SK-N-SH treated with all-trans-retinoic acid at 6 μM for 48 hours (cell line): ENCODE measurements around the gene PIGX.

ENCODE experiments used
- ATAC-seq: fragments of 200-7000 bp; cut with Tn5 transposase; 3 replicates; pipeline ENCODE4 v1.9.1; 2020; ENCODE audit warnings: mild to moderate bottlenecking, moderate library complexity
- ARNTL ChIP-seq: fragments of 450-650 bp; formaldehyde crosslinking; IDR thresholded peaks from 2 replicates; pipeline ENCODE4 v1.5.0; 2020; ENCODE audit warnings: low read depth, mild to moderate bottlenecking, moderate library complexity, borderline replicate concordance
- BACH2 ChIP-seq: fragments of 250-450 bp; sonication (Bioruptor Pico); IDR thresholded peaks from 2 replicates; pipeline ENCODE4 v1.9.0; 2021; ENCODE audit warnings: mild to moderate bottlenecking, borderline replicate concordance
- CREB5 ChIP-seq: fragments of 250-450 bp; sonication (Bioruptor Pico); IDR thresholded peaks from 2 replicates; pipeline ENCODE4 v1.5.1; 2020; ENCODE audit warnings: low read depth, mild to moderate bottlenecking, moderate library complexity
- CSDC2 ChIP-seq: fragments of 250-450 bp; sonication (Bioruptor Pico); IDR thresholded peaks from 2 replicates; pipeline ENCODE4 v1.5.0; 2020; ENCODE audit warnings: mild to moderate bottlenecking, moderate library complexity
- CSRNP3 ChIP-seq: fragments of 250-450 bp; sonication (Bioruptor Pico); IDR thresholded peaks from 2 replicates; pipeline ENCODE4 v1.5.1; 2021; ENCODE audit warnings: mild to moderate bottlenecking, moderate library complexity
- ESRRG ChIP-seq: fragments of 250-450 bp; sonication (Bioruptor Pico); IDR thresholded peaks from 2 replicates; pipeline ENCODE4 v1.6.1; 2021; ENCODE audit warnings: mild to moderate bottlenecking
- ISL1 ChIP-seq: fragments of 250-450 bp; sonication (Bioruptor Pico); IDR thresholded peaks from 2 replicates; pipeline ENCODE4 v2.1.2; 2022; ENCODE audit warnings: mild to moderate bottlenecking, moderate library complexity
- OSR1 ChIP-seq: fragments of 250-450 bp; sonication (Bioruptor Pico); IDR thresholded peaks from 2 replicates; pipeline ENCODE4 v1.8.0; 2022; ENCODE audit warnings: moderate library complexity, mild to moderate bottlenecking, inconsistent platforms
- POU6F1 ChIP-seq: fragments of 250-450 bp; sonication (Bioruptor Pico); IDR thresholded peaks from 2 replicates; pipeline ENCODE4 v1.8.0; 2021; ENCODE audit warnings: low read depth, mild to moderate bottlenecking, moderate library complexity, borderline replicate concordance
- PPARA ChIP-seq: fragments of 250-450 bp; sonication (Bioruptor Pico); IDR thresholded peaks from 2 replicates; pipeline ENCODE4 v1.5.0; 2020; ENCODE audit warnings: mild to moderate bottlenecking, borderline replicate concordance
- RARB ChIP-seq: fragments of 250-450 bp; sonication (Bioruptor Pico); IDR thresholded peaks from 2 replicates; pipeline ENCODE4 v1.8.0; 2021; ENCODE audit warnings: mild to moderate bottlenecking, moderate library complexity
- SNAI2 ChIP-seq: fragments of 250-450 bp; sonication (Bioruptor Pico); IDR thresholded peaks from 2 replicates; pipeline ENCODE4 v1.5.0; 2020; ENCODE audit warnings: mild to moderate bottlenecking, moderate library complexity
- TOX ChIP-seq: fragments of 250-450 bp; sonication (Bioruptor Pico); IDR thresholded peaks from 2 replicates; pipeline ENCODE4 v1.8.0; 2021; ENCODE audit warnings: mild to moderate bottlenecking, moderate library complexity, borderline replicate concordance
- TSHZ2 ChIP-seq: fragments of 250-450 bp; sonication (Bioruptor Pico); IDR thresholded peaks from 2 replicates; pipeline ENCODE4 v1.5.0; 2020; ENCODE audit warnings: mild to moderate bottlenecking, moderate library complexity
- ZC3H10 ChIP-seq: fragments of 250-450 bp; sonication (Bioruptor Pico); IDR thresholded peaks from 2 replicates; pipeline ENCODE4 v1.5.1; 2021; ENCODE audit warnings: mild to moderate bottlenecking, moderate library complexity
- ZFP3 ChIP-seq: fragments of 250-450 bp; sonication (Bioruptor Pico); IDR thresholded peaks from 2 replicates; pipeline ENCODE4 v1.5.0; 2020; ENCODE audit warnings: mild to moderate bottlenecking, moderate library complexity
- ZFP30 ChIP-seq: fragments of 450-650 bp; formaldehyde crosslinking; IDR thresholded peaks from 2 replicates; pipeline ENCODE4 v1.5.0; 2022; ENCODE audit warnings: mild to moderate bottlenecking, moderate library complexity
- ZNF70 ChIP-seq: fragments of 450-650 bp; formaldehyde crosslinking; IDR thresholded peaks from 2 replicates; pipeline ENCODE4 v1.5.0; 2020; ENCODE audit warnings: mild to moderate bottlenecking, moderate library complexity
- ZNF8 ChIP-seq: fragments of 450-650 bp; formaldehyde crosslinking; IDR thresholded peaks from 2 replicates; pipeline ENCODE4 v1.5.0; 2020; ENCODE audit warnings: mild to moderate bottlenecking, moderate library complexity
- TF ChIP-seq, protein P1 (sequence below): fragments of 250-450 bp; sonication (Bioruptor Pico); IDR thresholded peaks from 2 replicates; pipeline ENCODE4 v1.8.0; 2020; ENCODE audit warnings: mild to moderate bottlenecking, moderate library complexity, borderline replicate concordance

PIGX gene

GRCh38 chr3:196726788-196727675 is 14.9 kb downstream of the PIGX start:
- TF ChIP-seq ZNF70 (CRISPR knock-in tag) (no peak), ZFP30 (CRISPR knock-in tag) (no peak), PPARA (no peak), ESRRG (CRISPR knock-in tag) (no peak), CREB5 (CRISPR knock-in tag) (no peak), ZFP3 (no peak), CSRNP3 (CRISPR knock-in tag) (no peak), ISL1 (CRISPR knock-in tag) (no peak)
- no peak for ATAC-seq

DNA sequence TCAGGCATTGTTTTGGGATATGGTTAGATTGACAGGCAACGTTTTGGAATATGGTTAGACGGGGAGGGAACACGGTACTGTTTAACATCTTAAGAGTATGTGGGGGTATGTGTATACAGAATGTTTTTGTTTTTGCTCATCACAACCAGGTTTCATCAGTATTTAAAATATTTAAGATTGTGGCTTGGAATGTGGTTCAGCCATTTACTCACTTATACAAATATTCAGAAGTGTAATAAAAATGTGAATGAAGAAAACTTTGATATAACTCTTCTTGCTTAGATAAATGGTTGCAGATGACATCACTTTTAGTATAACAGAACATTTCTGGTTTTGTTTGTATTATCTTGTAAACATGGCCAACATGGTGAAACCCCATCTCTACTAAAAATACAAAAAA is 23.6 kb downstream of the PIGX start:
- ATAC-seq, result no peak
- no peak for TF ChIP-seq CSDC2 (CRISPR knock-in tag)
- no peak for TF ChIP-seq ZFP3
- TF ChIP-seq ZC3H10, result no peak
- no peak for TF ChIP-seq ZFP30 (CRISPR knock-in tag)
- TF ChIP-seq ISL1 (CRISPR knock-in tag), result no peak
- TF ChIP-seq ZNF8 (CRISPR knock-in tag), result no peak
- no peak for TF ChIP-seq POU6F1 (CRISPR knock-in tag)
- TF ChIP-seq PPARA, result no peak
- TF ChIP-seq CREB5 (CRISPR knock-in tag), result no peak
- no peak for TF ChIP-seq TSHZ2 (CRISPR knock-in tag)
- no peak for TF ChIP-seq SNAI2 (CRISPR knock-in tag)
- TF ChIP-seq ESRRG (CRISPR knock-in tag), result no peak
- TF ChIP-seq BACH2, result no peak
- TF ChIP-seq, protein P1, sequence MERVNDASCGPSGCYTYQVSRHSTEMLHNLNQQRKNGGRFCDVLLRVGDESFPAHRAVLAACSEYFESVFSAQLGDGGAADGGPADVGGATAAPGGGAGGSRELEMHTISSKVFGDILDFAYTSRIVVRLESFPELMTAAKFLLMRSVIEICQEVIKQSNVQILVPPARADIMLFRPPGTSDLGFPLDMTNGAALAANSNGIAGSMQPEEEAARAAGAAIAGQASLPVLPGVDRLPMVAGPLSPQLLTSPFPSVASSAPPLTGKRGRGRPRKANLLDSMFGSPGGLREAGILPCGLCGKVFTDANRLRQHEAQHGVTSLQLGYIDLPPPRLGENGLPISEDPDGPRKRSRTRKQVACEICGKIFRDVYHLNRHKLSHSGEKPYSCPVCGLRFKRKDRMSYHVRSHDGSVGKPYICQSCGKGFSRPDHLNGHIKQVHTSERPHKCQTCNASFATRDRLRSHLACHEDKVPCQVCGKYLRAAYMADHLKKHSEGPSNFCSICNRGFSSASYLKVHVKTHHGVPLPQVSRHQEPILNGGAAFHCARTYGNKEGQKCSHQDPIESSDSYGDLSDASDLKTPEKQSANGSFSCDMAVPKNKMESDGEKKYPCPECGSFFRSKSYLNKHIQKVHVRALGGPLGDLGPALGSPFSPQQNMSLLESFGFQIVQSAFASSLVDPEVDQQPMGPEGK (CRISPR knock-in tag), result no peak
- no peak for TF ChIP-seq RARB
- no peak for TF ChIP-seq ARNTL (CRISPR knock-in tag)
- TF ChIP-seq OSR1, result no peak
- no peak for TF ChIP-seq TOX (CRISPR knock-in tag)
- no peak for TF ChIP-seq ZNF70 (CRISPR knock-in tag)
- no peak for TF ChIP-seq CSRNP3 (CRISPR knock-in tag)
